ENCODE data around the gene SHROOM2.

Gene SHROOM2

DNA sequence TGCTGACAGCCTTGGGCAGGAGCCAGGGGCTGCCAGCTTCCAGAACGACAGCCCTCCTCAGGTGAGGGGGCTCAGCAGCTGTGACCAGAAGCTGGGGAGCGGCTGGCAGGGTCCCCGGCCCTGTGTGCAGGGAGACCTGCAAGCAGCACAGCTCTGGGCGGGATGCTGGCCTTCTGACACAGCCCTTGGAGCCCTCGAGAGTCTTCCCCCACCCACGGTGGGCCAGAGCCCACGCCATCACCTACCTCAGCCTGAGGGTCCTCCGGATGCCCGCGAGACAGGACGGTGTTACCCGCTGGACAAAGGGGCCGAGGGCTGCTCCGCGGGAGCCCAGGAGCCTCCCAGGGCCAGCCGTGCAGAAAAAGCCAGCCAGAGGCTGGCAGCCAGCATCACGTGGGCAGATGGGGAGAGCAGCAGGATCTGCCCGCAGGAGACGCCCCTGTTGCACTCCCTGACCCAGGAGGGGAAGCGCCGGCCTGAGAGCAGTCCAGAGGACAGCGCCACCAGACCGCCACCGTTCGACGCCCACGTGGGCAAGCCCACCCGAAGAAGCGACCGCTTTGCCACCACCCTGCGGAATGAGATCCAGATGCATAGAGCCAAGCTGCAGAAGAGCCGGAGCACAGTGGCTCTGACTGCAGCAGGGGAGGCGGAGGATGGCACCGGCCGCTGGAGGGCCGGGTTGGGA lies 109.1 kb downstream of the SHROOM2 start:
- DNase-seq (ENCODE audit: low read depth in 2 of 3, low spot score in 1 of 3), result no peak

DNA sequence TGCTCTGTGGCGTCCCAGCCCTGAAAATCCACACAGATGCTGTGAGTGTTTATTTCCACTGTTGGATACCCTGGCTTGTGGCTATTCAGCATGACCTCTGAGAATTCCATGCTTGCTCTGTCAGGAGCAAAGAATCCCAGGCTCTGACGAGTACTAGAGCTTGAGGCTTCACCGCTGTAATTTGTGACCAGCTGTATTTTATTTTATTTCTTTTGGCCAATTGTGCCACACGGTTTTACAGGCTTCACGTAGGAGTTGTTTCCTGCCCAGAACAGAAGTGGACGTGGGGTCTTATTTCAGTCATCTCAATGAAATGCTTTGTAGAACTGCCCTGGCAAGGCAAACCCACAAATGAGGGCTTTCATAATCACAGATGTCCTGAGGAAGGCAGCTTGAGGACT lies 111.5 kb downstream of the SHROOM2 start:
- DNase-seq (ENCODE audit: low read depth in 2 of 3, low spot score in 1 of 3), result no peak

- peak in 1 of 3 donors; percentile 12 for DNase-seq (ENCODE audit: low read depth in 2 of 3, low spot score in 1 of 3)
Observed at GRCh38 chrX:9899640-9900111, 113.4 kb downstream of the SHROOM2 start.

GRCh38 chrX:9902656-9903055 lies 116.4 kb downstream of the SHROOM2 start:
- DNase-seq (ENCODE audit: low read depth in 2 of 3, low spot score in 1 of 3), result no peak

GRCh38 chrX:9903146-9903545 lies 116.9 kb downstream of the SHROOM2 start:
- DNase-seq (ENCODE audit: low read depth in 2 of 3, low spot score in 1 of 3), result no peak

- DNase-seq (ENCODE audit: low read depth in 2 of 3, low spot score in 1 of 3), result no peak
Observed at GRCh38 chrX:9905288-9905687, 119.1 kb downstream of the SHROOM2 start.

DNA sequence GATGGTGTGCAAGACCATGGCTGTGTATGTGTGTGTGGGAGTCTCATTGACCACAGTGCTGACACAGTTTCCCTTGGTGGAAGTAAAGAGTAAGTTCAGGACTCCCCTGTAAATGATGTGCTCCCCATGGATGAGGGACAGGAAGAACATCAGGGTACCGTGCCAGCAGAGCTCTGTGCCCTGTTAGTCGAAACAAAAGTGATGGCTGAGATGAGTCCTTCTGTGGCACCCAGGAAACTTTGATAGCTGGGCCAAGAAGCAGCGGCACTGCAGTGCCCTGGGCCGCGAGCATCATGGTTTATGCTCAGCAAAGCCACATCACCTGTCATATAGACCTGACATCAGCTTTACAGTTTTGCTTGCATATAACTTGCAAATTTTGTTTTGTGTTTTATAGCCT lies 119.5 kb downstream of the SHROOM2 start:
- no peak for DNase-seq (ENCODE audit: low read depth in 2 of 3, low spot score in 1 of 3)

- DNase-seq (ENCODE audit: low read depth in 2 of 3, low spot score in 1 of 3), result no peak
Observed at GRCh38 chrX:9906919-9907318, 120.7 kb downstream of the SHROOM2 start.

- DNase-seq (ENCODE audit: low read depth in 2 of 3, low spot score in 1 of 3), result no peak
Observed at GRCh38 chrX:9907645-9908387, 121.6 kb downstream of the SHROOM2 start.

DNA sequence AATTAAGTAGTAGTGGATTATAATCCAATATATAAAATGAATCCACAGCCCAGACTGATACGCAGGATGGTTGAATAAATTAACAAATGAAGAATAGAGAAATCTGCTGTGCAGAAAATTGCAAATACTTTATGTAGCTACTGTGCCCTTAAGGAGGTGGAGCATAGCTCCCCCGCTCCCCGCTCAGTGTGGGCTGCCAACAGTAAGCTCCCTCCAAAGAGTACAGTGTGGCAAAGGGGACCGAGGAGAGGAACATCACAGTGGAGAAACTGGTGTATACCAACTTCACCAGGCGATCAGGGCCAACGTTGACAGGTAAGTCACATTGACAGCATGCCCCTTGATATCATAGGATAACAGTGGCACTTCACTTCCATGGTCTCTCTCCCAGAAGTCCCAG lies 123.0 kb downstream of the SHROOM2 start:
- no peak for DNase-seq (ENCODE audit: low read depth in 2 of 3, low spot score in 1 of 3)

DNA sequence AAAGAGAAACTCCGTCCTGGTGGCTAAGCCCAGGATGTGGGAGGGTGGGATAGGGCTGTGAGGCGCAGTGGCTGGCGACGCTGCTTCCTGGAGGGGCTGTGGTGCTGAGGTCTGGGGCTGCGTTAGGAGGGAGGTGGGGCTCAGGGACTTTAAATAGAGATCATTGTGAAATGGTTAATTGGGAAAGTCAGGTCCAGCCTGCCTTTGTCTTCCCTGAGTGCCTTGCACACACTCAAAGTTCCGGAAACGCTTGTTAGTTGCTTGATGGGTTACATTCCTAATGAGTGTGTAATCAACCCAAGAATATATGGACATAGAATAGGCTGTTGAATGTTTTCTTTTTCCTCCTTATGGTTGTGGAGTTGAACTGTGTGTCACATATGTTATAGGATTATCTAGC lies 125.3 kb downstream of the SHROOM2 start:
- no peak for DNase-seq (ENCODE audit: low read depth in 2 of 3, low spot score in 1 of 3)

GRCh38 chrX:9912351-9913145 lies 126.3 kb downstream of the SHROOM2 start:
- DNase-seq (ENCODE audit: low read depth in 2 of 3, low spot score in 1 of 3), result no peak

DNA sequence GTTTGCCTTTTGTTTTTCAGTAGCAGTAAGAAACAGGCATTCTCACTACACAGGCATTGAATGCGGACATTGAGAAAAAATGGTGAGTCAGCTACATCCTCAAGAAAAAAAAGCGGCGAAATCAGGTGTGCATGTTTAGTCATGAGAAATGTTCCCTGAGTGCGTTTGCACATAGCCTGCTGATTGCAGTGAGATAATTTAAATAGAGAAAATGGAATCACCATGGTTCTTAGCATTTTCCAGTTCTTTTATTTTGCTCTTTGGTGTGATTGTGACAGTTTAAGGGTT lies 126.9 kb downstream of the SHROOM2 start:
- DNase-seq (ENCODE audit: low read depth in 2 of 3, low spot score in 1 of 3), result no peak

- DNase-seq (ENCODE audit: low read depth in 2 of 3, low spot score in 1 of 3), result no peak
Observed at GRCh38 chrX:9917861-9918260, 131.6 kb downstream of the SHROOM2 start.

GRCh38 chrX:9919632-9920172 lies 133.5 kb downstream of the SHROOM2 start:
- no peak for DNase-seq (ENCODE audit: low read depth in 2 of 3, low spot score in 1 of 3)

DNA sequence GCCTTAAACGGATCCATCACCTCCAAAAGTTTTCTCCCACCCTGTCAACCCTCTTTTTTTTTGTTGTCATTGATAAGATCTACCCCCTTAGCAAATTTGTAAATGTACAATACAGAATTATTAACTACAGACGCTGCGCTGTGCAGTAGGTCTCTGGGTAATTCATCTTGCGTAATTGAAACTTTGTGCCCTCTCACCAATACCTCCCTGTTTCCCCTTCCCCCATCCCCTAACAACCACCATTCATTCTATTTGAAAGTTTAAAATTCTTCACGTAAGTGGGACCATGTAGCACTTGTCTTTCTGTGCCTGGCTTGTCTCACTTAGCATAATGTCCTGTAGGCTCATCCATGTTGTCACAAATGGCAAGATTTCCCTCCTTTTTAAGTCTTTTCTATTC lies 135.2 kb downstream of the SHROOM2 start:
- no peak for DNase-seq (ENCODE audit: low read depth in 2 of 3, low spot score in 1 of 3)

GRCh38 chrX:9923357-9923756 lies 137.1 kb downstream of the SHROOM2 start:
- no peak for DNase-seq (ENCODE audit: low read depth in 2 of 3, low spot score in 1 of 3)

- DNase-seq (ENCODE audit: low read depth in 2 of 3, low spot score in 1 of 3), result no peak
Observed at GRCh38 chrX:9926002-9926401, 139.8 kb downstream of the SHROOM2 start.

GRCh38 chrX:9927698-9928482 lies 141.7 kb downstream of the SHROOM2 start:
- DNase-seq (ENCODE audit: low read depth in 2 of 3, low spot score in 1 of 3), result no peak

DNA sequence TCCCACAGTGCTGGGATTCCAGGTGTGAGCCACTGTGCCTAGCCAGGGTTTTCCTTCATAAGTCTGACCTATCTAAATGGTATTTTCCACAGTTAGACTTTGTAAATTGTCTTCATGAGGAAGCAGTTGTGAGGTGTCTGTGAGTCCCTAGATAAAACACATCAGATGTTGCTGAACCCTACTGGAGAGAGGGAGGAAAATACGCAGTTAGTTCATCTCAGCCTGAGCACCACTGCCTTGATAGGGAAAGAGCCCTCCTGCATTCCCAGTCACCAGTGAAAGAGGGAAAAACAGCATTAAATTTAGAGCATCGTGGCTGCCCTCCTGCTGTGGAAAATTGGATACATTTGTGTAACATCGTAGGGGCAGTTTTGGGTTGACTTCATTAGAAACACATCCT lies 149.2 kb downstream of the SHROOM2 start:
- no peak for DNase-seq (ENCODE audit: low read depth in 2 of 3, low spot score in 1 of 3)

GRCh38 chrX:9937761-9938160 lies 151.5 kb downstream of the SHROOM2 start:
- DNase-seq (ENCODE audit: low read depth in 2 of 3, low spot score in 1 of 3), result no peak
